Measurements from ENCODE around the gene TUBG1. TPM values are rescaled to one million over a fixed set of nuclear protein-coding genes. Genes with fewer than 3 reads are reported as not detected.
"Not testable (repeated sequence)": the region's sequence is repeated elsewhere in the genome, so short reads cannot be mapped to it uniquely, and the experiment has no call there.

TUBG1 gene
- total RNA-seq, 1 experiment from 2014 or later = 27.4 TPM

DNA sequence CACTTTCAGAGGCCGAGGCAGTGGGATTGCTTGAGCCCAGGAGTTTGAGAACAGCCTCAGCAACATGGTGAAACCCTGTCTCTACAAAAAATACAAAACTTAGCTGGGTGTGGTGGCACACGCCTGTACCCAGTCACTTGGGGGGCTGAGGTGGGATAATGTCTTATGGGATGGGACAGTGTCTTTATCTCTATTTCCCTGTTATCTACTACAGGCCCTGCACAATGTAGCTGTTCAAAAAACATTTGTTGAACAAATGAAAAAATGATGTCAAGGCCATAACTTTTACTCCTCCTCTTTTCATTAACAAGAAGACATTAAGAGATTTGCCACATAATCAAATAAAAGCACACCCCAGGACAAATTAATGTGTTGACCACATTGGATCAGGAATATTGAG lies 13.8 kb downstream of the TUBG1 start:
- H3K36me3 ChIP-seq (ENCODE audit: insufficient read depth, low read length) = no peaks in the 10 kb centered on the region
- H3K4me3 ChIP-seq (ENCODE audit: low read length) = no peak overlapping the region
- no peak for DNase-seq
- no peaks in the 10 kb centered on the region for H3K9me2 ChIP-seq (replicated peaks; ENCODE audit: insufficient read depth, low read length)
- no peak overlapping the region for H3K4me2 ChIP-seq (ENCODE audit: low read depth, low read length, poor library complexity, severe bottlenecking)
- H3K79me2 ChIP-seq (ENCODE audit: low read length) = no peaks in the 10 kb centered on the region
- no peaks in the 10 kb centered on the region for H4K20me1 ChIP-seq (ENCODE audit: insufficient read depth, low read depth, low read length)
- H3K9ac ChIP-seq (ENCODE audit: low read length) = no peak overlapping the region
- peaks cover 9% of the 10 kb centered on the region for H3K4me1 ChIP-seq (ENCODE audit: low read length)
- no peak overlapping the region for H2AFZ ChIP-seq (ENCODE audit: low read length)
- H3K27me3 ChIP-seq (ENCODE audit: low read length) = no peaks in the 10 kb centered on the region
- H3K9me3 ChIP-seq (ENCODE audit: low read length) = no peaks in the 10 kb centered on the region
- no peak overlapping the region for H3K27ac ChIP-seq (ENCODE audit: low read length)

DNA sequence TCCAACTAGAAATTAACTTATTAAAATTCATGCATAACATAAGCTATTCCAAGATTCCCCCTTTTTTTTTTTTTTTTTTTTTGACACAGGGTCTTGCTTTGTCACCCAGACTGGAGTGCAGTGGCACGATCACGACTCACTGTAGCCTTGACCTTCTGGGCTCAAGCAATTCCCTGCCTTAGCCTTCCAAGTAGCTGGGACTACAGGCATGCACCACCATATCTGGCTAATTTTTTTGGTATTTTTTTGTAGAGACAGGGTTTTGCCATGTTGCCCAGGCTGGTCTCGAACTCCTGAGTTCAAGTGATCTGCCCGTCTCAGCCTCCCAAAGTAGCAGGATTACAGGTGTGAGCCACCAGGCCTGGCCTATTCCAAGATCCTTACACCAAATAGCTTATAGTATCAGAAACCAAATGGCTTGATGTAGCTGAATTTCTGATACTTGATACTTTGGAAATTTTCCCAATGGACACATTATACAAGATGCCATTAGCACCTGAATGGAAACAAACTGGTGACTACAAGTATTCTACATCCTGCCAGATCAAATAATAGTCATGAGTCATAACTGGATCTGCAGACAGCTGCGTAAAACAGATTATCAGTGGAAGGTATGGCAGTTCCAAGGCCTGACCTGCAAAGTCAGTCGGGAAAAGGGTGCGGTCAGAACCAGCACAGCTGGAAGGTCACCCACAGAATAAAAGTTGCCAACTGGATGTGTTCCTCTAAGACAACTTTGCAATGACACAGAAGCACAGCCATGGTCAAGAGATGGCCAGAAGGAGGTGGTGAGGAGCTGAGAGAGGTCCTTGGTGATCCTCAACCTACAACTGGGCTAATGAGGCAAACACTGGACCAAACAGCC lies 14.5 kb downstream of the TUBG1 start:
- Histone ChIP-seq H3K36me3 (ENCODE audit: insufficient read depth, low read length) (no peaks in the 10 kb centered on the region), H3K4me3 (ENCODE audit: low read length) (no peak overlapping the region), H3K27me3 (ENCODE audit: low read length) (no peaks in the 10 kb centered on the region), H3K4me2 (ENCODE audit: low read depth, low read length, poor library complexity, severe bottlenecking) (no peak overlapping the region), H3K9me2 (replicated peaks; ENCODE audit: insufficient read depth, low read length) (no peaks in the 10 kb centered on the region), H3K79me2 (ENCODE audit: low read length) (no peaks in the 10 kb centered on the region), H2AFZ (ENCODE audit: low read length) (no peak overlapping the region), H3K4me1 (ENCODE audit: low read length) (peaks cover 3% of the 10 kb centered on the region), H3K9me3 (ENCODE audit: low read length) (no peaks in the 10 kb centered on the region), H3K27ac (ENCODE audit: low read length) (no peak overlapping the region), H3K9ac (ENCODE audit: low read length) (no peak overlapping the region), H4K20me1 (ENCODE audit: insufficient read depth, low read depth, low read length) (no peaks in the 10 kb centered on the region)
- no peak for DNase-seq

DNA sequence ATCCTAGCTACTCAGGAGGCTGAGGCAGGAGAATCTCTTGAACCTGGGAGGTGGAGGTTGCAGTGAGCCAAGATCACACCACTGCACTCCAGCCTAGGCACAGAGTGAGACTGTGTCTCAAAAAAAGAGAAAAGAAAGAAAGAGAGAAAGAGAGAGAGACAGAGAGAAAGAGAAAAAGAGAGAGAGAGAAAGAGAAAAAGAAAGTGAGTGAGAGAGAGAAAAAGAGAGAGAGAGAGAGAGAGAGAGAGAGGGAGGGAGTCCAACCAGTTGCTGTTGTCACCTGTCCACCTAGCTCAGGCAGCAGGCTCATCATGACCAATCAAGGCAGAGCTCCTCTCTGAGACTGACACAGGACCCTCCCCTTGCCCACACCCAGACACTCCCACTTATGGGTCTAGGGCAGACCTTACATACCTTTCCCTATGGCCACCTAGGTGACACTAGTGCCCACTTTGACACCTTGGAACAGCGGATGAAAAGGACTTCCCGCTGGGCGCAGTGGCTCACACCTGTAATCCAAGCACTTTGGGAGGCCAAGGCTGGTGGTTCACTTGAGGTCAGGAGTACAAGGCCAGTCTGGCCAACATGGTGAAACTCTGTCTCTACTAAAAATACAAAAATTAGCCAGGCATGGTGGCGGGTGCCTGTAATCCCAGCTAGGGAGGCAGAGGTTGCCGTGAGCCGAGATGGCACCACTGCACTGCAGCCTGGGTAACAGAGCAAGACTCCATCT lies 17.7 kb downstream of the TUBG1 start:
- not testable (repeated sequence) for H3K36me3 ChIP-seq (ENCODE audit: insufficient read depth, low read length); H3K79me2 ChIP-seq (ENCODE audit: low read length); H3K27ac ChIP-seq (ENCODE audit: low read length); H3K9me3 ChIP-seq (ENCODE audit: low read length); H3K4me2 ChIP-seq (ENCODE audit: low read depth, low read length, poor library complexity, severe bottlenecking); H3K9me2 ChIP-seq (replicated peaks; ENCODE audit: insufficient read depth, low read length); H2AFZ ChIP-seq (ENCODE audit: low read length); DNase-seq; H3K27me3 ChIP-seq (ENCODE audit: low read length); H3K9ac ChIP-seq (ENCODE audit: low read length); H3K4me1 ChIP-seq (ENCODE audit: low read length); H4K20me1 ChIP-seq (ENCODE audit: insufficient read depth, low read depth, low read length); H3K4me3 ChIP-seq (ENCODE audit: low read length)

DNA sequence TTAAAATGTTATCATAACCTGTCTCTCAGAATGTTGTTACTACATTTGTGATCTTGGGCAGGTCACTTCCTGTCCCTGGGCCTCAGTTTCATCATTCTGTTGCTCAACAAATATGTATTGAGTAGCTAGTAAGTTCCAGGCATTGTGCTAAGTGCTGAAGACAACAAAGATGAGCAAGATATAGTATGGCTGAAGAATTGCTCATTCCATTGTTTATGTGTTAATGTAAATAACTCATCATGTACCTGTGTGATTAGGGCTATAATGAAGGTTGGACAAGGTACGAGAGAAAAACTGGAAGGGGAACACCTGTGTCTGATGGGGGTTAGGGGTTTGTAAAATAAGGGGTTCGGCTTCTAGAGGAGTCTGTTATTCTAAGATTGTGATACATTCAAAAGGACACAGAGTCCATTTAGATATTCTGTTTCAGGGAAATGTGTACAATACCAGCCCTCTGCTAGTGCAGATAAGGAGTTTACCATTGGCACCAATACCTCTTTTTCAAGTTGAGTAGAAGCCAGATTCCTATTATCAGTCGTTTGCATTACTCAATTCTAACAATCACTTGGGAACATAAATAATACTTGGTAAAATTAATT lies 20.0 kb downstream of the TUBG1 start:
- H4K20me1 ChIP-seq (ENCODE audit: insufficient read depth, low read depth, low read length) = no peaks in the 10 kb centered on the region
- H2AFZ ChIP-seq (ENCODE audit: low read length) = no peak overlapping the region
- no peak overlapping the region for H3K27ac ChIP-seq (ENCODE audit: low read length)
- no peak for DNase-seq
- no peaks in the 10 kb centered on the region for H3K36me3 ChIP-seq (ENCODE audit: insufficient read depth, low read length)
- no peaks in the 10 kb centered on the region for H3K4me1 ChIP-seq (ENCODE audit: low read length)
- H3K9me2 ChIP-seq (replicated peaks; ENCODE audit: insufficient read depth, low read length) = no peaks in the 10 kb centered on the region
- H3K4me2 ChIP-seq (ENCODE audit: low read depth, low read length, poor library complexity, severe bottlenecking) = no peak overlapping the region
- H3K27me3 ChIP-seq (ENCODE audit: low read length) = no peaks in the 10 kb centered on the region
- H3K79me2 ChIP-seq (ENCODE audit: low read length) = no peaks in the 10 kb centered on the region
- no peak overlapping the region for H3K9ac ChIP-seq (ENCODE audit: low read length)
- no peaks in the 10 kb centered on the region for H3K9me3 ChIP-seq (ENCODE audit: low read length)
- no peak overlapping the region for H3K4me3 ChIP-seq (ENCODE audit: low read length)

DNA sequence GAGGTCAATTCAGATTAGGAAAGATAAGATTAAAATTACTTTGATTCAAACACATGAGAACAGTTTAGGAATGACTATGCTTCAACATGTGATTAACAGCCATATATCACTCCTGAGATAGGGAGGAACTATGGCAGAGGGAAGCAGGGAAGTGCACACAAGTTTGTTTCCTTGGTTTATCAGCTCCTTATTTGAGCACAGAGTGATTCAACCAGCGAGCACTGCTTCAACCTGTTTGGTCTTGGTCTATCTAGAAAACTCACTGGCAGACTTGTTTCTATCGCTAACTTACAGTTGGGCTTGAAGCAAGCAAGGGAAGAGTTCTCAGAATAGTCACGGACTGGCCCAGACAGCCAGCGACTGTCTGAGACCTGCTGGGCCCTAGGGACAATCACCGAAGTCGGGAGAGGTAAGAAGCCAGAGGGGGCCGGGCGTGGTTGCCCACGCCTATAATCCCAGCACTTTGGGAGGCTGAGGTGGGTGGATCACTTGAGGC lies 23.5 kb downstream of the TUBG1 start:
- Histone ChIP-seq H3K9ac (ENCODE audit: low read length) (no peak overlapping the region), H3K9me2 (replicated peaks; ENCODE audit: insufficient read depth, low read length) (no peaks in the 10 kb centered on the region), H3K27ac (ENCODE audit: low read length) (no peak overlapping the region), H2AFZ (ENCODE audit: low read length) (no peak overlapping the region), H3K27me3 (ENCODE audit: low read length) (no peaks in the 10 kb centered on the region), H3K4me3 (ENCODE audit: low read length) (no peak overlapping the region), H4K20me1 (ENCODE audit: insufficient read depth, low read depth, low read length) (no peaks in the 10 kb centered on the region), H3K9me3 (ENCODE audit: low read length) (no peaks in the 10 kb centered on the region), H3K4me2 (ENCODE audit: low read depth, low read length, poor library complexity, severe bottlenecking) (no peak overlapping the region), H3K4me1 (ENCODE audit: low read length) (no peaks in the 10 kb centered on the region), H3K79me2 (ENCODE audit: low read length) (no peaks in the 10 kb centered on the region), H3K36me3 (ENCODE audit: insufficient read depth, low read length) (no peaks in the 10 kb centered on the region)
- DNase-seq = no peak

DNA sequence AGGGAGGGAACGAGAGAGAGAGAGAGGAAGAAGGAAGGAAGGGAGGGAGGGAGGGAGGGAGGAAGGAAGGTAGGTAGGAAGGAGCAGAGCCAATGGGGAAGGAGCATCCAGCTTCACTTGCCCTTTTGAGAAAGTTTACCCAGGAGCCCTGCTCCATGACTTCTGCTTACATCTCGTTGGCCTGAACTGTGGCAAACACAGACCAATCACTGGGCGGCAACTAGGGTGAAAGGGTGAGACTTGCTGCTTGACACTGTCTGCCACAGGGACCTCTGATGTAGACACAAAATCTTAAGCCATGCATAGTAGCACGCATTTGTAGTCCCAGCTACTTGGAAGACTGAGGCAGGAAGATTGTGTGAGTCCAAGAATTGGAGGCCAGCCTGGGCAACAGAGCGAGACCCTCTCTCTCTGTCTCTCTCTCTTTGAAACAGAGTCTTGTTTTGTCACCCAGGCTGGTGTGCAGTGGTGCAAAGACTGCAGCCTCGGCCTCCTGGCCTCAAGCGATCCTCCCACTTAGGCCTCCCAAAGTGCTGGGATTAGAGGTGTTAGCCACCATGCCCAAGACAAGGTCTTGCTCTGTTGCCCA lies 30.1 kb downstream of the TUBG1 start:
- Histone ChIP-seq H3K4me1 (ENCODE audit: low read length) (no peaks in the 10 kb centered on the region), H3K4me2 (ENCODE audit: low read depth, low read length, poor library complexity, severe bottlenecking) (no peak overlapping the region), H3K4me3 (ENCODE audit: low read length) (no peak overlapping the region), H3K9me3 (ENCODE audit: low read length) (no peaks in the 10 kb centered on the region), H4K20me1 (ENCODE audit: insufficient read depth, low read depth, low read length) (no peaks in the 10 kb centered on the region), H3K9ac (ENCODE audit: low read length) (no peak overlapping the region), H3K9me2 (replicated peaks; ENCODE audit: insufficient read depth, low read length) (no peaks in the 10 kb centered on the region), H2AFZ (ENCODE audit: low read length) (no peak overlapping the region), H3K79me2 (ENCODE audit: low read length) (no peaks in the 10 kb centered on the region), H3K36me3 (ENCODE audit: insufficient read depth, low read length) (no peaks in the 10 kb centered on the region), H3K27ac (ENCODE audit: low read length) (no peak overlapping the region), H3K27me3 (ENCODE audit: low read length) (no peaks in the 10 kb centered on the region)
- DNase-seq = no peak

DNA sequence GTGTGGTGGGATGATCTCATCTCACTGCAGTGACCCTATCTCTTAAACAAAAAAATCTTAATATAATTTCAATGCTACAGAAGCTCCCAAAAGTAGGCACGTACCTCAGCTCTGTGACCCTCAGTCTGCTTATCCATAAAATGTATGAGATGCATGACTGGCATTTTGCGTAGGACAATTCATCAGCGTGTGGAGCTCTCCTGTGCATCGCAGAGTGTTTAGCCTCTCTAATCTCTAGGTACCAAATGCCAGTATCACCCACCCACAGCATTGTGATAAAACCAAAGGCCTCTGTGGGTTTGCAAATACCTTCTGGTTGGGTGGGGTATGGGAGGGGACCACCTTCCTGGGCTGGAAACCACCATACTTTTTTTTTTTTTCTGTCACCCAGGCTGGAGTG lies 30.6 kb downstream of the TUBG1 start:
- Histone ChIP-seq H3K4me1 (ENCODE audit: low read length) (no peaks in the 10 kb centered on the region), H3K9ac (ENCODE audit: low read length) (no peak overlapping the region), H3K4me3 (ENCODE audit: low read length) (no peak overlapping the region), H3K36me3 (ENCODE audit: insufficient read depth, low read length) (no peaks in the 10 kb centered on the region), H3K4me2 (ENCODE audit: low read depth, low read length, poor library complexity, severe bottlenecking) (no peak overlapping the region), H3K79me2 (ENCODE audit: low read length) (no peaks in the 10 kb centered on the region), H3K9me2 (replicated peaks; ENCODE audit: insufficient read depth, low read length) (no peaks in the 10 kb centered on the region), H4K20me1 (ENCODE audit: insufficient read depth, low read depth, low read length) (no peaks in the 10 kb centered on the region), H3K27ac (ENCODE audit: low read length) (no peak overlapping the region), H2AFZ (ENCODE audit: low read length) (no peak overlapping the region), H3K27me3 (ENCODE audit: low read length) (no peaks in the 10 kb centered on the region), H3K9me3 (ENCODE audit: low read length) (no peaks in the 10 kb centered on the region)
- no peak for DNase-seq

DNA sequence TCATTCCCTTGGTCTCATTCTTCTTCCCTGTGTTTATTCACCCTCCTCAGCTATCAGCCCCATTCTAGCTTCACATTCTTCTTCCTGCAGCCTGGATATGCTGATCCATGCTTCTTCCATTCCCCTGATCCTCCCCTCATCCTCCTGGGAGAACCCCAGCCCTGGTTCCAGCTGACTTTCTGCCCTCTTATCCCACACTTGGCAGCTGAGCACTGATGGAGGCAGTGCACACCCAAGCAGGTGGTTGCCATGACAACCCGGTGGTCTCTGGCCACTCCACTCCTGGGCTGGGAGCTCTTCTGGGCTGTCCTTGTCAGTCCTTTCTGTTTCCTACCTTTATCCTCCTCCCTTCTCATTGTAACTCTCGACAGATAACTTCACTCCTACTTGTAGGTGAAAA lies 32.9 kb downstream of the TUBG1 start:
- no peaks in the 10 kb centered on the region for H3K27me3 ChIP-seq (ENCODE audit: low read length)
- H4K20me1 ChIP-seq (ENCODE audit: insufficient read depth, low read depth, low read length) = no peaks in the 10 kb centered on the region
- no peak overlapping the region for H3K4me2 ChIP-seq (ENCODE audit: low read depth, low read length, poor library complexity, severe bottlenecking)
- no peaks in the 10 kb centered on the region for H3K9me2 ChIP-seq (replicated peaks; ENCODE audit: insufficient read depth, low read length)
- no peaks in the 10 kb centered on the region for H3K9me3 ChIP-seq (ENCODE audit: low read length)
- no peak overlapping the region for H3K4me3 ChIP-seq (ENCODE audit: low read length)
- H3K79me2 ChIP-seq (ENCODE audit: low read length) = no peaks in the 10 kb centered on the region
- no peaks in the 10 kb centered on the region for H3K36me3 ChIP-seq (ENCODE audit: insufficient read depth, low read length)
- H3K27ac ChIP-seq (ENCODE audit: low read length) = no peak overlapping the region
- DNase-seq = no peak
- no peaks in the 10 kb centered on the region for H3K4me1 ChIP-seq (ENCODE audit: low read length)
- no peak overlapping the region for H2AFZ ChIP-seq (ENCODE audit: low read length)
- H3K9ac ChIP-seq (ENCODE audit: low read length) = no peak overlapping the region
